GM19463 (cell line): ENCODE data around the gene SMYD3.
A peak's percentile ranks its signal among the peaks of the same experiment; 100 is the strongest.

Source experiments
- ATAC-seq: cut with Tn5 transposase; IDR thresholded peaks from one replicate; pipeline ENCODE4 v1.9.1; 2021; ENCODE audit warnings: mild to moderate bottlenecking, moderate library complexity; ENCODE audit not compliant: unreplicated experiment

Gene SMYD3

GRCh38 chr1:246189126-246189525 lies 318.0 kb downstream of the SMYD3 start:
- no peak for ATAC-seq

- no peak for ATAC-seq
These were observed 319.2 kb downstream of the SMYD3 start for GRCh38 chr1:246187834-246188372.

- ATAC-seq, result no peak
These were observed 322.6 kb downstream of the SMYD3 start for GRCh38 chr1:246184503-246184902.

GRCh38 chr1:246182149-246182851 lies 324.8 kb downstream of the SMYD3 start:
- no peak for ATAC-seq

- ATAC-seq, result no peak
These were observed 325.8 kb downstream of the SMYD3 start for GRCh38 chr1:246181241-246181640.

GRCh38 chr1:246179401-246179800 lies 327.7 kb downstream of the SMYD3 start:
- ATAC-seq, result no peak

GRCh38 chr1:246178717-246179311 lies 328.3 kb downstream of the SMYD3 start:
- no peak for ATAC-seq

GRCh38 chr1:246176126-246177024 lies 330.7 kb downstream of the SMYD3 start:
- ATAC-seq, result no peak

GRCh38 chr1:246170574-246171261 lies 336.4 kb downstream of the SMYD3 start:
- ATAC-seq, result peak; percentile 72

GRCh38 chr1:246169486-246169885 lies 337.6 kb downstream of the SMYD3 start:
- no peak for ATAC-seq

- no peak for ATAC-seq
These were observed 338.1 kb downstream of the SMYD3 start for GRCh38 chr1:246169019-246169418.

GRCh38 chr1:246166841-246167240 lies 340.2 kb downstream of the SMYD3 start:
- no peak for ATAC-seq

- ATAC-seq, result no peak
These were observed 341.0 kb downstream of the SMYD3 start for GRCh38 chr1:246165826-246166709.

GRCh38 chr1:246164764-246165163 lies 342.3 kb downstream of the SMYD3 start:
- ATAC-seq, result no peak

GRCh38 chr1:246162560-246162959 lies 344.5 kb downstream of the SMYD3 start:
- no peak for ATAC-seq

- ATAC-seq, result no peak
These were observed 345.5 kb downstream of the SMYD3 start for GRCh38 chr1:246161626-246162025.

GRCh38 chr1:246160905-246161304 lies 346.2 kb downstream of the SMYD3 start:
- ATAC-seq, result no peak

GRCh38 chr1:246160374-246160773 lies 346.7 kb downstream of the SMYD3 start:
- ATAC-seq, result no peak

- ATAC-seq, result no peak
These were observed 347.5 kb downstream of the SMYD3 start for GRCh38 chr1:246159279-246160227.
